Stimulated activated CD4-positive, alpha-beta T cell treated with anti-CD3 and anti-CD28 coated beads, Interleukin-1b, Interleukin-23, amount 100 ng/mL, for 48 hours (primary cell): ENCODE measurements around the gene CD3G.
"Not testable (repeated sequence)": the region's sequence is repeated elsewhere in the genome, so short reads cannot be mapped to it uniquely, and the experiment has no call there.

Experiments
- DNase-seq: peaks from one replicate; pipeline ENCODE4 v3.0.0-alpha.2; 2020

CD3G gene

DNA sequence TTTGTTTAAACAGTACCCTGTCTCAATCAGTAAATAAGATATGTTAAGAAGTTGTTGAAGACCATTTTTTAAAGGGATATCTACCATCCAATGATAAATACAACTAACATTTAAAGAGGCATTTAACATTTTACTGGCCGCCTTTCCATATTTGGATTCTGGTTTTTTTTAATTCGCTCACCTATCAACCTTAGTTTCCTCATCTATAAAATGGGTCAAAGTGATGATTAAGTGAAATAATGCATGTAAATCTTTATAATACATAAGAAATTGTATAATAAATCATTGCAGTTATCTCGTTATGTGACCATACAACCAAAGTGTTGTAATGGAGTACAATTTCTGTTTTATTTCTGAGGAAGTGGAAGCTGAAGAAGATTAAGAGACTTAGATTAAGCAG lies 39.5 kb downstream of the CD3G start:
- no peak for DNase-seq

DNA sequence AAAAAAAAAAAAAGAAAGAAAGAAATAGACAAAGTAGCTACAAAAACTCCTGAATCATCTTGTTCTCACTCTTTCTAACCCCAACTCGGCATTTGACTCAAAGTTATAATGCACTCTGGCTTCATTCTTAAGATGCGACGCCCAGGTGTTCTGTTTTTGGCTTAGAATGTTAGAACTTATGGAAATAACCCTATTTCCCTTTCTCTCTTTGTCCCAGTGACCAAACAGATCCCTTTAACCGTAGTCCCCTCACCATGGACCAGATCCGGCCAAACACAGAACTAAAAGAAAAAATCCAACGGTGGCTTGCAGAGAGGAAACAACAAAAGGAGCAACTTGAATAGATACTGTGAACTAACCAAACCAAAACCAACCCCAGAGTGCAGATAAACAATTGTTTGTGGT lies 52.0 kb downstream of the CD3G start:
- no peak for DNase-seq

DNA sequence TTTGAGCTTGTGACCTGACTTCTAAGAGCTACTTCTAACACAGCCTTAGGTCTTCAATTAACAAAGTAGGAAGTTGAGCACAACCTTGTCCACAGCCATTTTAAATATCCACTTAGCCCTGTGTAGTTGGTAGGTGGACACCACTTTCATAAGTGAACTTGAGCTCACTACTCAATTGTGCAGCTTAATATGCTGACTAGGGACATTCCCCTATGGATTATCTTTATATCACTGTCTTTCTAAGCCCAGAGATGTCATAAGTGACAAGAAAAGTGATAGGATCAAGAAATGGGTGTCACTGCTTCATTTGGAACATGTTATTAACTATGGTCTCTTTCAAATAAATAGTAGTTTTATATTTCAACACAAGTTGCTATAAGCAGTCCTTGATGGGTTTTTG lies 53.3 kb downstream of the CD3G start:
- DNase-seq: no peak

DNA sequence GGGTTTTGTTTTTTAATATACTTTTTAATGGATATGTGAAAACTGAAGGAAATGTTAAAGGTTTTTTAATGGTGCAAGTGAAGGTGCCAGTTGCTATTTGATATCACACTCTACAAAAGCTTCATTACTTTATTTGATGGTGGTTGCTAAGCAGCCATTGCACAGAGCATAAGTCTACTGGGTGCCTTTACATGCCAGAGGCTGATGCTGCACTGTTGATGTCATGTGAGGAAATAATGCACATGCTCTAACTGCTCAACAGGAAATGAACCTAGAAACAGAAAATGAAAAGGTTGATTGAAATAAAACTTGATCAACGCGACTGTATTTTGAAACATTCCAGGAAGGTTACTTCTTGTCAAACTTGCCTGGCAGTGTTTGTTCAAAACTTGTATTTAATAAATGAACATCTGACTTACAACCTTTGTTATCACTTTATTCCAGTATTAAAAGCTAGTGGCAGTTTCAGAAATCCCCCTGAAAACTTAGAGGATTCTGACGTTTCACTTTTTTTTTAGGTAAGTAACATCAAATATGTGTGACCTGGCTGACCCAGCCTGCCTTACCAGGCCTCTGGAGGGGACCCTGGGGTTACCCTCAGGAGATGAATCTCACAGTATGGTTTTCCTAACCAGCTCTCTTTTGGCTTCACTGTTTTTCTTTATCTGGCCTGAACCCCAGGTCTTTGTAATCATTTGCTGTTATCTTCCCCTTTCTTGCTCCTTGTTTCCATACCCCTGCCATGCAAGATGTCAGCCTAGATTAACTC lies 54.8 kb downstream of the CD3G start:
- peak; percentile 48 for DNase-seq

DNA sequence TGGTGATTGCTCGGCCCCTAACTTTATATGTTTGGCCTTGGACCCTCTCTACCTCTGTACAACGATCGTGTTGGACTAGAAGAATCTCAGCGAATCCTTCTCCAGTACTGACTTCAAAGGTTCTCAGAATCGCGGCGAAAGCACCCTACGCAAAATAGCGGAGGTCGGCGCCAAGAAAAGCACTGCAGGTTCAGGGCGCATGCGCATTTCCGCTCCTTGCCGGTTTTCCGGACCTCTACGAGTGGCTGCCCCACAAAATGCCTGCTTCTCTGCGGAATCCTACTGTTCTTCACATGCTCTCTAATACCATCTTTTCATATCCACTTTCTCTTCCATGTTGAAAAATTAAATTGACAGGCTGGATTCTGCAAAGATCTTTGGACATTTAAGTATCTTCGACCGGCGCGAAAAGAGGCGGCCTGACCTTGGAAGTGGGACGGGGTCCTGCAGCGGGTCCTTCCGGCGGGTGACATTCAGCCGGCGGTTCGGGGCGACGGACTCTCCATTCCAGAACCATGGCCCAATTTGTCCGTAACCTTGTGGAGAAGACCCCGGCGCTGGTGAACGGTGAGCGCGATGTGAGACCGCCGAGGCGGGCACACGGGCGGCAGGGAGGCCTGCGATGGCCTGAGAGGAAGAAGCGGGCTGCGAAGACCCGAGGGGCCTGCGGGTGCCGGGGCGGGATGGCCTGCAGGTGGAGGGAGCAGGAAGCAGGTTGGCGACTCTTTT lies 57.2 kb downstream of the CD3G start, which contains the start of gene ATP5MG:
TSS of gene ATP5MG (plus strand) at position 456 of the 729 bp plus-strand sequence. CDS start at position 516, 60 bp downstream.
- peak; percentile 92 for DNase-seq

DNA sequence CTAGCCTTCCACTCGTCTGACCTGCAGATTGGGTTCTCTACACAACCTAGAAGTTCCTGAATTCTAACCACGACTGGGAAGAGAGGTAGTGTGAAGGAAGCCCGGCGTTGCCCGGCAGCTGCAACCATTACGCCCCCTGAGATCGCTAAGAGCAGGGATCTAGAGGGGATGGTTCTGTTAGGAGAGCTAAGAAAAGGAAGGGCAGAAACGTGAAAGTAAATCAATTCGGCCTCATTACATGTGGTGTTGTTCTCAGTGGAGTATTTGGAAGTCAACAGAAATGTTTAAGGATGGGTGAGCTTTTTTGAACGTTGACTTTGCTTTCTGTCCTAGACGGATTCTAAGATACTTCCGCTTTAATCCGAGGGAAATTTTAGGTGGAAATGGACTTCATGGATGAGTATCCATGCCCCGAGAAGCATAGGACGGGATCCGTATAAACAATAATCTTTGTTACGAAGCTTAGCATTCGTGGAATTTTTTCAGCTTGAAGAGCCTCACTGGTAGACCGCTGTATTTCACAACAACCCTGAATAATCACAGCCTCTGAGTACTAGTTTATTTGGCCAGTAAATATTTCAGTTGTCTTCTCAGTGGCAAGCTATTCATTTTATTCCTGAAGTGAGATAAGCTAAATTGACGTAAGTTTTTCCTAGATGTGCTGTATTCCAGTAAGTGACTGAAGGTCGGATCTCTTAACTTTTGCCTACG lies 57.9 kb downstream of the CD3G start:
- DNase-seq: no peak

DNA sequence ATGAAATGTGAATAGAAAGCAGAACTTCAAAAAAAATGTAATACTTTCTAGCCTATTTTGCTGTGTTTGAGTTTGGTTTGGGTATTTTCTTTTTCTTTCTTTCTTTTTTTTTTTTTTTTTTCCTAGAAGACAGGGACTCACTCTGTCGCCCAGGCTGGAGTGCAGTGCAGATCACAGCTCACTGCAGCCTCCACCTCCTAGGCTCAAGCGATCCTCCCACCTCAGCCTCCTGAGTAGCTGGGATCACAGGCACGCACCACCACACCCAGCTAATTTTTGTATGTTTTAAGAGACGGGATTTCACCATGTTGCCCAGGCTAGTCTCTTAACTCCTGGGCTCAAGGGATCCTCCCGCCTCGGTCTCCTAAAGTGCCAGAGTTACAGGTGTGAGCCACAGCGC lies 58.5 kb downstream of the CD3G start:
- not testable (repeated sequence) for DNase-seq
